ENCODE data around the gene ARL4A. TPM values are rescaled to one million over a fixed set of nuclear protein-coding genes. Genes with fewer than 3 reads are reported as not detected.

ARL4A gene
- total and polyA plus RNA-seq, 2 of the 13 experiments (the other 11 are each of a cell fraction or from before 2014, with no cell fraction given) = 10.8 to 25.6 TPM

DNA sequence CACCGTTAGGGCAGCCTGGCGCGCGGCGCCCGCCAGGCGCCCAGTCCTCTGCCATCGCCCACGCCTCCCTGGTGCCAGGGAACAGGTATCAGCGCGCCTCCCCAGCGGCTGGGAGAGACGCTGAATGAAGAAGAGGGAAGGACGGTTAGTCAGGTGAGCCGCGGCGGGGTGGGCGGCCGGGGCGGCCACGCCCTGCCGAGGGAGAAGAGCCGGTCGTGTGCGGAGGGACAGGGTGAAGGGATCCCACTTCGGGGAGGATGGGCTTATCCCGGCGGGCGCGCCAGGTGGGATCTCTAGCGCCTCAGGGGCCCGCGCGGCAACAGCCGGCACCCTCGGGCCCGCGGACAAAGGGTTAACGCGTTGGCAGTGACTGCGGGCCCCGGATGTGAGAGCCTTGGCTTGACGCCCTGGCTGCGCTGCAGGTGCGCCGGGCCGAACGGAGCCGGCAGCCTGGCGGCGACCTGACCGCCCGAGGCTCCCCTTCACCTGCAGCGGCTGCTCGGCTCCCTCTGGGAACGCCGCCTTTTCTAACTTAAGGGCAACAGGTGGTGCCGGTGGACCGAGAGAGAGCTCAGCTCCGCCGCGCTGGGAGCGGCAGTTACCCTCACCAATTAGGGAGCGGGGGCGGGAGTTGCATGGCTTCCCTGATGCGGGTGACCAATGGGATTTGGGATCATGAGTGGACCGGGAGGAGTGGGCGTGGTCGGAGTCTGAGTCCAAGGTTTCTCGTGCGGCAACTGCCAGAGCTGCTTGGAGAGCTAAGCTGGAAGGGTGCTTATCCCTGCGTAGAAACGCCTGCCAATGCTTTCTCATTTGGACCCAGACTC lies at the start of gene ARL4A (continued):
- TF ChIP-seq TARDBP (CRISPR knock-in tag; IDR thresholded peaks at IDR 0.05) (no peak), ESRRA (CRISPR knock-in tag; IDR thresholded peaks at IDR 0.05; ENCODE audit: low read depth) (0 out of 2 replicates have a peak, but pooled peaks have one; percentile 21), NR2F2 (IDR thresholded peaks at IDR 0.05; ENCODE audit: borderline replicate concordance, low read depth) (no peak), ZBTB4 (CRISPR knock-in tag; IDR thresholded peaks at IDR 0.05; ENCODE audit: borderline replicate concordance) (peak; percentile 33; the same call in 1 of the 2 replicates), IKZF4 (CRISPR knock-in tag; IDR thresholded peaks at IDR 0.05; ENCODE audit: borderline replicate concordance, low read depth, not compliant biosample characterization) (no peak), HOXA7 (CRISPR knock-in tag; IDR thresholded peaks at IDR 0.05) (no peak), SETDB1 (CRISPR knock-in tag; IDR thresholded peaks at IDR 0.05; ENCODE audit: borderline replicate concordance) (no peak), ZMYM4 (CRISPR knock-in tag; IDR thresholded peaks at IDR 0.05) (peak; percentile 93), TFDP2 (CRISPR knock-in tag; IDR thresholded peaks at IDR 0.05) (peak; percentile 55; the same call in 1 of the 2 replicates), SNAPC5 (CRISPR knock-in tag; IDR thresholded peaks at IDR 0.05; ENCODE audit: borderline replicate concordance) (no peak), KLF9 (CRISPR knock-in tag; IDR thresholded peaks at IDR 0.05; ENCODE audit: low read depth) (0 out of 2 replicates have a peak, but pooled peaks have one; percentile 64), ZMYM3 (CRISPR knock-in tag; IDR thresholded peaks at IDR 0.05) (no peak), ZNF282 (IDR thresholded peaks at IDR 0.05; ENCODE audit: partially characterized antibody) (no peak), HMG20B (CRISPR knock-in tag; conservative IDR thresholded peaks at IDR 0.05) (no peak), RNF219 (CRISPR knock-in tag; IDR thresholded peaks at IDR 0.05) (peak; percentile 62; the same call in 1 of the 2 replicates), ZNF431 (CRISPR knock-in tag; IDR thresholded peaks at IDR 0.05; ENCODE audit: borderline replicate concordance, low read depth) (peak; percentile 41), MTF1 (CRISPR knock-in tag; IDR thresholded peaks at IDR 0.05) (no peak), ZNF383 (CRISPR knock-in tag; IDR thresholded peaks at IDR 0.05; ENCODE audit: borderline replicate concordance) (peak; percentile 43; the same call in 1 of the 2 replicates), FOXK1 (CRISPR knock-in tag; IDR thresholded peaks at IDR 0.05; ENCODE audit: borderline replicate concordance, low read depth) (no peak), FOXP1 (IDR thresholded peaks at IDR 0.05) (no peak), FOXP1 (CRISPR knock-in tag; IDR thresholded peaks at IDR 0.05) (no peak)
- TF ChIP-seq, protein P1, sequence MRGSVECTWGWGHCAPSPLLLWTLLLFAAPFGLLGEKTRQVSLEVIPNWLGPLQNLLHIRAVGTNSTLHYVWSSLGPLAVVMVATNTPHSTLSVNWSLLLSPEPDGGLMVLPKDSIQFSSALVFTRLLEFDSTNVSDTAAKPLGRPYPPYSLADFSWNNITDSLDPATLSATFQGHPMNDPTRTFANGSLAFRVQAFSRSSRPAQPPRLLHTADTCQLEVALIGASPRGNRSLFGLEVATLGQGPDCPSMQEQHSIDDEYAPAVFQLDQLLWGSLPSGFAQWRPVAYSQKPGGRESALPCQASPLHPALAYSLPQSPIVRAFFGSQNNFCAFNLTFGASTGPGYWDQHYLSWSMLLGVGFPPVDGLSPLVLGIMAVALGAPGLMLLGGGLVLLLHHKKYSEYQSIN (CRISPR knock-in tag; IDR thresholded peaks at IDR 0.05; ENCODE audit: borderline replicate concordance) = no peak; the same call in 1 of the 2 replicates

Data from HepG2 (cell line).